GM23338 (cell line): Measurements from ENCODE around the gene ANO1.

ENCODE experiments used
- CREB1 ChIP-seq: fragments of 250-450 bp; sonication (Bioruptor Pico); IDR thresholded peaks from 2 replicates; pipeline ENCODE4 v1.5.0; 2020; ENCODE audit warnings: low read depth, mild to moderate bottlenecking, moderate library complexity
- EZH2 ChIP-seq: fragments of 200-600 bp; sonication (generic); IDR thresholded peaks from one replicate; pipeline ENCODE4 v1.8.0; 2017; ENCODE audit warnings: antibody characterized with exemption, mild to moderate bottlenecking, low read depth; ENCODE audit not compliant: unreplicated experiment
- EZH2phosphoT487 ChIP-seq: fragments of 200-600 bp; sonication (generic); IDR thresholded peaks from one replicate; pipeline ENCODE4 v1.8.1; 2018; ENCODE audit warnings: antibody characterized with exemption; ENCODE audit not compliant: unreplicated experiment
- JUNB ChIP-seq: IDR thresholded peaks from one replicate; pipeline ENCODE4 v1.6.1; 2016; ENCODE audit warnings: antibody characterized with exemption; ENCODE audit not compliant: unreplicated experiment
- NANOG ChIP-seq: IDR thresholded peaks from 2 replicates; pipeline ENCODE4 v1.6.1; 2016; ENCODE audit warnings: antibody characterized with exemption, borderline replicate concordance
- POLR2AphosphoS5 ChIP-seq: IDR thresholded peaks from 2 replicates; pipeline ENCODE4 v1.6.1; 2016; ENCODE audit warnings: antibody characterized with exemption, low read depth
- STAT1 ChIP-seq: IDR thresholded peaks from one replicate; pipeline ENCODE4 v1.6.1; 2016; ENCODE audit warnings: antibody characterized with exemption; ENCODE audit not compliant: unreplicated experiment
- ZNF114 ChIP-seq: fragments of 250-450 bp; sonication (Bioruptor Pico); IDR thresholded peaks from 2 replicates; pipeline ENCODE4 v1.5.0; 2020; ENCODE audit warnings: mild to moderate bottlenecking, moderate library complexity
- ZNF331 ChIP-seq: fragments of 250-450 bp; sonication (Bioruptor Pico); IDR thresholded peaks from 2 replicates; pipeline ENCODE4 v1.5.0; 2020; ENCODE audit warnings: low read depth, mild to moderate bottlenecking, moderate library complexity
- TF ChIP-seq, protein P1 (sequence below), 2 experiments: fragments of 200-600 bp in 1 of 2; sonication (generic) in 1 of 2; conservative IDR thresholded peaks; 2 replicates each; pipeline versions ENCODE4 v1.5.1 to v1.6.1; 2016 to 2017; ENCODE audit warnings: antibody characterized with exemption in 2 of 2, low read depth in 2 of 2, mild to moderate bottlenecking in 2 of 2, moderate library complexity in 1 of 2
- TF ChIP-seq, protein P2 (sequence below): IDR thresholded peaks from one replicate; pipeline ENCODE4 v1.6.1; 2018; ENCODE audit warnings: antibody characterized with exemption; ENCODE audit not compliant: unreplicated experiment
- TF ChIP-seq, protein P3 (sequence below): IDR thresholded peaks from 2 replicates; pipeline ENCODE4 v1.6.1; 2016; ENCODE audit warnings: antibody characterized with exemption

DNA sequence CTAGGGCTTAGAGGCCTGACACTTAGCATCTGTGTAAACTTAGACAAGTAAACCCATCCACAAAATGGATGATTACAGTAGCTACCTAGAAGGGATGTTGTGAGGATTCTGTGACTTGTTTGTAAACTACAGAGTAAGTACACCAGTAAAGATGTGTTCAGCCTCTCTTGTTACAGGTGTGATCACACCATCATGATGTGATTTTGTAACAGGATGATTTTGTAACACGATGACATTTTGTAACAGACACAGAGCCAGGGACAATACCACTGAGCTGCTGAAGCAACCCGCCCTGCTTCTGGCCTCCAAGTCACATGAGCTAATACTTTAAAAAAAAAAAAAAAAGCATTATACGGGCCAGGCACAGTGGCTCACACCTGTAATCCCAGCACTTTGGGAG lies 142.0 kb downstream of the ANO1 start:
- TF ChIP-seq, protein P1, sequence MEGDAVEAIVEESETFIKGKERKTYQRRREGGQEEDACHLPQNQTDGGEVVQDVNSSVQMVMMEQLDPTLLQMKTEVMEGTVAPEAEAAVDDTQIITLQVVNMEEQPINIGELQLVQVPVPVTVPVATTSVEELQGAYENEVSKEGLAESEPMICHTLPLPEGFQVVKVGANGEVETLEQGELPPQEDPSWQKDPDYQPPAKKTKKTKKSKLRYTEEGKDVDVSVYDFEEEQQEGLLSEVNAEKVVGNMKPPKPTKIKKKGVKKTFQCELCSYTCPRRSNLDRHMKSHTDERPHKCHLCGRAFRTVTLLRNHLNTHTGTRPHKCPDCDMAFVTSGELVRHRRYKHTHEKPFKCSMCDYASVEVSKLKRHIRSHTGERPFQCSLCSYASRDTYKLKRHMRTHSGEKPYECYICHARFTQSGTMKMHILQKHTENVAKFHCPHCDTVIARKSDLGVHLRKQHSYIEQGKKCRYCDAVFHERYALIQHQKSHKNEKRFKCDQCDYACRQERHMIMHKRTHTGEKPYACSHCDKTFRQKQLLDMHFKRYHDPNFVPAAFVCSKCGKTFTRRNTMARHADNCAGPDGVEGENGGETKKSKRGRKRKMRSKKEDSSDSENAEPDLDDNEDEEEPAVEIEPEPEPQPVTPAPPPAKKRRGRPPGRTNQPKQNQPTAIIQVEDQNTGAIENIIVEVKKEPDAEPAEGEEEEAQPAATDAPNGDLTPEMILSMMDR (conservative IDR thresholded peaks at IDR 0.05; ENCODE audit: low read depth in 2 of 2): no peak
- TF ChIP-seq POLR2AphosphoS5: no peak
- no peak for TF ChIP-seq ZNF331
- TF ChIP-seq EZH2: no peak
- no peak for TF ChIP-seq EZH2phosphoT487
- TF ChIP-seq, protein P2, sequence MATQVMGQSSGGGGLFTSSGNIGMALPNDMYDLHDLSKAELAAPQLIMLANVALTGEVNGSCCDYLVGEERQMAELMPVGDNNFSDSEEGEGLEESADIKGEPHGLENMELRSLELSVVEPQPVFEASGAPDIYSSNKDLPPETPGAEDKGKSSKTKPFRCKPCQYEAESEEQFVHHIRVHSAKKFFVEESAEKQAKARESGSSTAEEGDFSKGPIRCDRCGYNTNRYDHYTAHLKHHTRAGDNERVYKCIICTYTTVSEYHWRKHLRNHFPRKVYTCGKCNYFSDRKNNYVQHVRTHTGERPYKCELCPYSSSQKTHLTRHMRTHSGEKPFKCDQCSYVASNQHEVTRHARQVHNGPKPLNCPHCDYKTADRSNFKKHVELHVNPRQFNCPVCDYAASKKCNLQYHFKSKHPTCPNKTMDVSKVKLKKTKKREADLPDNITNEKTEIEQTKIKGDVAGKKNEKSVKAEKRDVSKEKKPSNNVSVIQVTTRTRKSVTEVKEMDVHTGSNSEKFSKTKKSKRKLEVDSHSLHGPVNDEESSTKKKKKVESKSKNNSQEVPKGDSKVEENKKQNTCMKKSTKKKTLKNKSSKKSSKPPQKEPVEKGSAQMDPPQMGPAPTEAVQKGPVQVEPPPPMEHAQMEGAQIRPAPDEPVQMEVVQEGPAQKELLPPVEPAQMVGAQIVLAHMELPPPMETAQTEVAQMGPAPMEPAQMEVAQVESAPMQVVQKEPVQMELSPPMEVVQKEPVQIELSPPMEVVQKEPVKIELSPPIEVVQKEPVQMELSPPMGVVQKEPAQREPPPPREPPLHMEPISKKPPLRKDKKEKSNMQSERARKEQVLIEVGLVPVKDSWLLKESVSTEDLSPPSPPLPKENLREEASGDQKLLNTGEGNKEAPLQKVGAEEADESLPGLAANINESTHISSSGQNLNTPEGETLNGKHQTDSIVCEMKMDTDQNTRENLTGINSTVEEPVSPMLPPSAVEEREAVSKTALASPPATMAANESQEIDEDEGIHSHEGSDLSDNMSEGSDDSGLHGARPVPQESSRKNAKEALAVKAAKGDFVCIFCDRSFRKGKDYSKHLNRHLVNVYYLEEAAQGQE: no peak
- TF ChIP-seq, protein P3, sequence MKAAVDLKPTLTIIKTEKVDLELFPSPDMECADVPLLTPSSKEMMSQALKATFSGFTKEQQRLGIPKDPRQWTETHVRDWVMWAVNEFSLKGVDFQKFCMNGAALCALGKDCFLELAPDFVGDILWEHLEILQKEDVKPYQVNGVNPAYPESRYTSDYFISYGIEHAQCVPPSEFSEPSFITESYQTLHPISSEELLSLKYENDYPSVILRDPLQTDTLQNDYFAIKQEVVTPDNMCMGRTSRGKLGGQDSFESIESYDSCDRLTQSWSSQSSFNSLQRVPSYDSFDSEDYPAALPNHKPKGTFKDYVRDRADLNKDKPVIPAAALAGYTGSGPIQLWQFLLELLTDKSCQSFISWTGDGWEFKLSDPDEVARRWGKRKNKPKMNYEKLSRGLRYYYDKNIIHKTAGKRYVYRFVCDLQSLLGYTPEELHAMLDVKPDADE: no peak
- no peak for TF ChIP-seq CREB1 (CRISPR knock-in tag)
- TF ChIP-seq JUNB: no peak
- TF ChIP-seq ZNF114 (CRISPR knock-in tag): no peak
- no peak for TF ChIP-seq STAT1
- TF ChIP-seq NANOG: no peak
